SU-DHL-6 (cell line): ENCODE measurements around the gene SHC2.

ENCODE experiments used
- EZH2phosphoT487 ChIP-seq: fragments of 200-600 bp; sonication (generic), shearing (Covaris generic); conservative IDR thresholded peaks from 2 replicates; pipeline ENCODE4 v1.6.1; 2018; ENCODE audit warnings: mild to moderate bottlenecking, antibody characterized with exemption, low read length, moderate library complexity, mixed read lengths
- TF ChIP-seq, protein P1 (sequence below): fragments of 200-600 bp; sonication (generic); IDR thresholded peaks from one replicate; pipeline ENCODE4 v1.5.1; 2017; ENCODE audit warnings: antibody characterized with exemption, mild to moderate bottlenecking, low read length, moderate library complexity; ENCODE audit not compliant: insufficient read depth, poor library complexity, severe bottlenecking

DNA sequence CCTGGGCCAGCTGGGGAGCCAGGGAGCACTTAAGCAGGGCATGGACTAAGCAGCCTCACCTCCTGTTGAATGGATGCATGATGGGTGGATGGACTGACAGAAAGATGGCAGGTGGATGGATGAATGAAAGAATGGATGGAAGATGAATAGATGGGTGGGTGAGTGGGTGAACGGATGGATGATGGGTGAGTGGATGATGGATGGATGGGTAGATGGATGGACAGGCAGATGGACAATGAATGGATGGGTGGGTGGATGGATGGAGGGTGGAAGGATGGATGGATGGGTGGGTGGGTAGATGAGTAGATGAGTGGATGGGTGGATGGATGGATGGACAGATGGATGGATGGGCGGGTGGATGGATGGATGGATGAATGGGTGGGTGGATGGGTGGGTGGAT, 18.7 kb downstream of the SHC2 start:
- TF ChIP-seq, protein P1, sequence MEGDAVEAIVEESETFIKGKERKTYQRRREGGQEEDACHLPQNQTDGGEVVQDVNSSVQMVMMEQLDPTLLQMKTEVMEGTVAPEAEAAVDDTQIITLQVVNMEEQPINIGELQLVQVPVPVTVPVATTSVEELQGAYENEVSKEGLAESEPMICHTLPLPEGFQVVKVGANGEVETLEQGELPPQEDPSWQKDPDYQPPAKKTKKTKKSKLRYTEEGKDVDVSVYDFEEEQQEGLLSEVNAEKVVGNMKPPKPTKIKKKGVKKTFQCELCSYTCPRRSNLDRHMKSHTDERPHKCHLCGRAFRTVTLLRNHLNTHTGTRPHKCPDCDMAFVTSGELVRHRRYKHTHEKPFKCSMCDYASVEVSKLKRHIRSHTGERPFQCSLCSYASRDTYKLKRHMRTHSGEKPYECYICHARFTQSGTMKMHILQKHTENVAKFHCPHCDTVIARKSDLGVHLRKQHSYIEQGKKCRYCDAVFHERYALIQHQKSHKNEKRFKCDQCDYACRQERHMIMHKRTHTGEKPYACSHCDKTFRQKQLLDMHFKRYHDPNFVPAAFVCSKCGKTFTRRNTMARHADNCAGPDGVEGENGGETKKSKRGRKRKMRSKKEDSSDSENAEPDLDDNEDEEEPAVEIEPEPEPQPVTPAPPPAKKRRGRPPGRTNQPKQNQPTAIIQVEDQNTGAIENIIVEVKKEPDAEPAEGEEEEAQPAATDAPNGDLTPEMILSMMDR, result no peak
- no peak for TF ChIP-seq EZH2phosphoT487
